Islet precursor cell (in vitro differentiated cells): ENCODE measurements around the gene CCDC33.

Experiments
- DNase-seq: peaks from one replicate; pipeline ENCODE4 v3.0.0-alpha.2; 2018

Gene CCDC33

DNA sequence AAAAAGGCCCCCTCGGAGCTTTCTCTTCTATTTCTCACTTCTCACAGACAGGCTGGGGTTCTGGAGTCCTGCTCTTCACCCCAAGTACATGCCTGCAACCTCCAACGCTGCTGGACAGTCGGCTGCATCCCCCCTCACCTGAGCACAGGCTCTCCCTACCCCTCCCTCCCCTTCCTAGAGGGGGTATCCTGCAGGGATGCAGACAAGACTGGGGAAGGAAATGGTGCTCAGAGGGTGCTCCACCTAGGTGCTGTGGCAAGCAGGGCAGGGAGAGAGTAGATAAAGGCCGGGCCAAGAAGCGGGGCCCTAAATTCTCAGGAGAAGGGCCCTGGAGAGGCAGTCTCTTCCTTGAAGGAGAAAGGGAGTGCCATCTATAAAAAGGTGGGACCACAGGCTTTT, 26.6 kb upstream of the CCDC33 start:
- DNase-seq: no peak

DNA sequence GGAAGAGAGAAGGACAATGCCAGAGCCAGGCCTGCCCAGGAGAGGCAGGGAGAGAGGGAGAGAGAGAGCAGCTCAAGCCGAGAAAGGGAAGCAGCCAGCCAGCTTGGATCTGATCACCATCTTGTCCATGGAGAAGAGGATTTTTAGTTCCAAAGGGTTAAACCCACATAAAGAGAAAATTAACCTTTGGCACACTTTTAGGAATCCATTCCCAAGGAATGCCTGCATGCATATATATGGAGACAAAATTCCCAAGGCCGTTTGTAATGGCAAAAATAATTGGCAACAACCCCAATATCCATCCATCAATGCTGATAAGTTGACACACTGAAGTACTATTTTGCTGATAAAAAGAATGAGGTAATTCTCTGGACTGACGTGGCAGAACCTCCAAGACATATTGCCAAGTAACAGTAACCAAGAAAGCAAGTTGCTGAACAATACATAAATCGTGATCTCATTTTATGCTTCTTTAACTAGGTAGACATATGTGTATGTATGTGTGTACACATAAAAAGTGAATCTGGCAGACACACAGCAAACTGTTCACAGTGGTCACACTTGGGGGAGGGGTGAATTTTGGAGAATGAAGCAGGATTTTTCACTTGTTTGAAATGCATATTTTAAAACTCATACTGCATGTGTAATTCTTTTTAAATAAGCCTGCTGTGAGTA, 26.0 kb upstream of the CCDC33 start:
- DNase-seq: no peak

DNA sequence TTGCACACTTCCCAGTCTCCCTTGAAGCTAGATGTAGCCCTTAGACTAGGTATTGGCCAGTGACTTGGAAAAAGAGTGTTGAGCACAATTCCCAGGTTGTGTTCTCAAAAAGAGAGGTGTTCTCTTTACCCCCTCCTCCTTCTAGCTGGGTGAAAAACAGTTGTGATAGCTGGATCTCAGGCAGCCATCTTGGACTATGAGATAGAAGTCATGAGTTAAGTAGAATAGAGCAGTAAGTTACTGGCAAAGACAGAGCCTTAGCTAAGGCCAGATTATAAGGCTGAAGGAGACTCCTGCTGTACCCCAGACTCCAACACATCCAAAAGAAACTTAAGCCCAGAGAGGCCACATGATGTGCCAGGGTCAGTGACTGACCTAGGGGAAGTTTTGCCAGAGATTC, 25.4 kb upstream of the CCDC33 start:
- no peak for DNase-seq

DNA sequence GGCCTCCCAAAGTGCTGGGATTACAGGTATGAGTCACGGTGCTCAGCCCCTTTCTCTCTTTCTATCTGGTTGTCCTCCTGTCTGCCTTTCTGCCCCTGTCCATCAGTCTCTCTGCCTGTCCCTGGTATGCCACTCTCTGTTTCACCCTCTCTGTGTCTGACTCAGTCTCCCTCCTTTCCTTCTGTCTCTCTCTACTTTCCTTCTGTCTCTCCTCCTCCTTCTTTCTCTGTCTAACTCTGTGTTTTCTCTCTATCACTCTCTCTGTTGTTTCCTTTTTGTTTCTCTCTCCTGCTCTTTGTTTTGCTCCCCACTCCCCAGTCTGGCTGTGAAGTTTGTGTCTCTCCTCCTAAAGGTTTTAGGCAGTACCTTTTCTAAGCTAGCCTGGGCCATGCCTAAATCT, 24.5 kb upstream of the CCDC33 start:
- DNase-seq: no peak

DNA sequence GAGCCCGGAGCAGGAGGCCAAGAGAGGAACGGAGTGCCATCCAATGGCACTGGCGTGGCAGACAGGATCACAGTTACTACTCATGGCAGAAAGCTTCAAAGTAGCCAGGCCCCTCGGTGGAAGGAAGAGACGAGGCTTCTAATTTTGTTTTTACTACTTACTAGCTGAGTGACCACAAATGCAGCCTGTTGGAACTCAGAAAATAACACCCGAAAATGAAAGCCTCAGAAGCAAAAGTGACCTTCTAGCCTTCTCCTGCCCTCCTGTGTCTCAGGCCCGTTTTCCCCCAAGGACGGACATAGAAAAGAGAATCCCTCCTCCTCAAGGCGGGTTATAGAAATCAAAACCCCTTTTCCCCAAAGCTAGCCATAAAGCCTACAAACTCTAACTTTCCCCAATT, 23.6 kb upstream of the CCDC33 start:
- DNase-seq: no peak

DNA sequence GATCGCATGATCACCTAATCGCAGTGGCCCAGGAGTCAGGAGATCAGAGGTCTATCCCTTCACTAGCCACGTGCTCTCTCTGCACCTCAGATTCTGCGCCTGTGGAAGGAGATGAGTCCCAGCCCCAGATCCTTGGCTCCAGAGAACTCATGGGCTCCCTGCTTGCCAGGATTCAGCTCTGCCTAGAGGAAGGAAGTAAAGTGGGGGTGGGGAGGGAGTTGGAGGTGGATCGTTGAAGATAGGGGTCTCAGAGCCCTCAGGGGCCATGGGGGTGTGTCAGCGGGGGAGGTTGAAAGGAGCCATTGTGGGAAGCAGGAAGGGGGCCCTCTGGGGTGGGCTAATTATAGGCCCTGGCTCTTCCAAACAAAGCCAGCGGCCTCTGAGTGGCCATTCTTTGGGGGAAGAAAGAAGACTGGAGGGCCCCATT, 22.3 kb upstream of the CCDC33 start:
- DNase-seq: peak; percentile 73

DNA sequence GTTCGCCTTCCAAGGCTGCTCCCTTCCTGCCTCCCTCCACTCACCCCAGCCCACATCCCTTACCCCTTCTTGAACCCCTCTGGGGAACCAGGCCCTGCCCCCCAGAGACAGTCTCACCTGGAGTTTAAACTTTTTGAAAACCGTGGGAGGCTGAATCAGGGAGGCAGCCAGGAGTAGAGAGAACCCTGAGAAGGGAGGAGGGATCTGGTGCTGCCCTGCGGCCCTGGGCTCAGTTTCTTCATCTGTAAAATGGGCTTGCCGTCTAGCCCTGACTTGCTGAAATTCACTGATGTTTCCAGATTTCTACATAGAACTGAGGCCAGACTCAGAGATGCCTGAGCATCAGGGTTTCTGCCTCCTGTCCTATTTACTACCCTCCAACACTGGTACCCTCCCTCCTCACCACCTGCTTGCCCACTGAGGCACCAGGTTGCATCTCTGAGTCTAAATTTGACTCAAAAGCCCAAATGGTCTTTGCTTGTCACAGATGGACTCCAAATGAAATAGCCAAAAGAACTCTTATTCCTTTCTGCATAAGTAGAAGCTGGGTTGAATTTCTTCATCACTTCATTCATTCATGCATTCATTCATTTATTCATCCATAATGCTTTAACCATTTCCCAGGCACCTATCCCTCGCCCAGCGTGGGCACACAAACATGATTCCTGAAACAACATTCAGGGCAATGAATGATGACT, 21.7 kb upstream of the CCDC33 start:
- no peak for DNase-seq

DNA sequence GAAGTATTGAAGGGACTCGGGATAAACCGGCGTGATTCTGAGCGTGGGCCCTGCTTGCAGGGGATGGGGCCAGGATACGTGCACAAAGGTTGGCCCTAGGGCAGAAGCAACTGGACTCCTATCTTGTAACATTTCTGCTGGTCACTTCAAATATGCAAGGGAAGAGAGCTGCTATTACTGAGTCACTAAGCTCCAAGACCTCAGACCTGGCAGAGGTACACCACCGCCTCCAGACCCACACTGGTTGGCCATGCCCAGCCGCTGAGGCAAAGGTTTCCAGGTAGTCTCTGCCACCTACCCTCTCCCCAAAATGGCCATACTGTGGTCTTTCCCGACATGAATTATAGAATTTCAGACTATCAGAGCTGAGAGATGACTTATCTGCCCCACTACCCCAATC, 20.2 kb upstream of the CCDC33 start:
- DNase-seq: no peak

DNA sequence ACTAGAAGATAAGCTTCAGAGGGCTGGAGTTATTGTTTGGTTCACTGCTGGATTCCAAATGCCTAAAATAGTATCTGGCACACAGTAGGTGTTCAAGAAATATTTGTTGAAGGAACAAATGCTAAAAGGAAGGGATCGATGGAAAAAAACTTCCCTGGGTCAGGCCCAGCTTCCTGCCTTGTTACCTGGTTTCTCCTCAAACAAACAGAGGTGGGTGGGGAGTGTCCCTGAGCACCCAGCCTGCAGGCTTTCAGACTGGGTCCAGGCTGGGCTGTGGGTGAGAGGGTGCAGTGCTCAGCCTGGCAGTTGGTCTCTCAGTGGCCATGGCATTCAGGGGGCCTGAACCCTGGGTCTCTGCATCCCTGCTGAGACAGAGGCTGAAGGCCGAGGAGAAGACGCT, 19.2 kb upstream of the CCDC33 start:
- no peak for DNase-seq

DNA sequence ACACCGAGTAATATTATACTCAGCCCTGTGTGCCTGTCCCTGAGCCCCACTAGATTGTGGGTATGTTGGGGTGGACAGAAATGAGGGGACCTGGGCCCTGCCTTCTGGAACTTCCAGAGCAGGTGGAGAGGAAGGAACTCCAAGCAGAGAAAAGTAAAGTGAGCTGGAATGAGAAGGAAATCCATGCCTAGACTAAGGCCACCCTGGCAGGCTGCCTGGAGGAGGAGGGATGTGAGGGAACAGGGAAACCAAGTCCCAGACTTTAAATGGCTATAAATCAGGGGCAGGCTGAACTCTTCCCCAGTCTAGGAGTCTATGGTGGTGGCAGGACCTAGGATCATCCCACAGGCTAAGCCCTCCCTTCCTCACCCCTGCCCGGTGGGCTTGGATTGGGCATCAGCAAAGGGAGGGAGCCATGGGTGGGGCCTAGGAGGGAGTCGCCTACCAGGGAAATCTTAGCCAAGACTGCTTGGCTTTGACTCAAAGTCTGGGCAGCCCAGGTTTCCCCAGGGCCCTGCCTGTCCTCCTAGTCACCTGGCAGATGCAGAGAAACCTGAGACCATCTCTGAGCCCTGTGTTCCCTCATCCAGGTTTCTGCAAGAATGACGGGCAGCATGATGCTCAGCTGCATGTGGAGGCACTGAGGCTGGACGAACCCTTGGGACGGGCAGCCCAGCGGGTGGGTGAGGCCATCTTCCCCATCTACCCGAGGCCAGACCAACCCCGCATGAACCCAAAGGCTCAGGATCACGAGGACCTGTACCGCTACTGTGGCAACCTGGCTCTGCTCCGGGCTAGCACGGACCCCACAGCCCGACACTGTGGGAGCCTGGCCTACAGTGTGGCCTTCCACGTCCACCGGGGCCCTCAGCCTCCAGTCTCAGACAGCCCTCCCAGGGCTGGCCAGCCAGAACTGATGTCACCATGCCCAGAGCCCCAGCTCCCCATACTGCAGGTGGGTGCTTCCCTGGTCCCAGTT, 17.9 kb upstream of the CCDC33 start:
- no peak for DNase-seq

DNA sequence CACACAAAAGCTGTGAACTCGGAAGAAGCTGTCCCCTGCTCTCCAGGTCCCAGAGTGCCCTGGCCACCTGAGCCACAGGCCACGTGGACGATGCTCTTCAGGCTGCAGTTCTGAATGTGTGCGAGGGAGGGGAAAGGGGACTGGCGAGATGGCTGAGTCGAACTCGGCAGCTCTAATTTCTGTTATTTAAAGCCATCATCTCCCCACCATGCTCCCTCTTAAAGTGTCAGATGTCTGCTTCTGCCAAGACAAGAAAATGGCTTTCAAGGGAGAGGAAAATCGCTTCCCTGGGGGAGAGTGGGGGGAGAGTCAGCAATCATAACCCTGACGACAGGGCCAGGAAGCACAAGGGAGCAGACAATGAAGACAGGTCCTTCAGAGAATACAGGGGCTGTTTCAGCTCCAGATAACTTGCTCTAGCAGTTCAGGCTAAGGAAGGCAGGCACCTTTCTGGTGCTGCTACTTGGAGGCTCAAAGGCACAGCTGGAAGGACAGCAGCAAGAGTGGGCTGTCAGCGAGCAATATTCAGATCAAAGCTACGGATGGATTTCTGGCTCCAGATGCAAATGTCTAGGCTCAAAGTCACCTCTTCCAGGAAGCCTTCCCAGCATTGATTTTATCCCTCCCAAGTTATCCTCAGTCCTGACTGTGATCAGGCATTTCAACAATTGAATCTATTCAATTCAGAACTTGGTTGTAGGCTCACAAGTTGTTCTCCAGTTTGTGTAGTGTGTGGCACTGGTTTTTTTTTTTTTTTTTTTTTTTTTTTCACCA, 15.5 kb upstream of the CCDC33 start:
- no peak for DNase-seq

DNA sequence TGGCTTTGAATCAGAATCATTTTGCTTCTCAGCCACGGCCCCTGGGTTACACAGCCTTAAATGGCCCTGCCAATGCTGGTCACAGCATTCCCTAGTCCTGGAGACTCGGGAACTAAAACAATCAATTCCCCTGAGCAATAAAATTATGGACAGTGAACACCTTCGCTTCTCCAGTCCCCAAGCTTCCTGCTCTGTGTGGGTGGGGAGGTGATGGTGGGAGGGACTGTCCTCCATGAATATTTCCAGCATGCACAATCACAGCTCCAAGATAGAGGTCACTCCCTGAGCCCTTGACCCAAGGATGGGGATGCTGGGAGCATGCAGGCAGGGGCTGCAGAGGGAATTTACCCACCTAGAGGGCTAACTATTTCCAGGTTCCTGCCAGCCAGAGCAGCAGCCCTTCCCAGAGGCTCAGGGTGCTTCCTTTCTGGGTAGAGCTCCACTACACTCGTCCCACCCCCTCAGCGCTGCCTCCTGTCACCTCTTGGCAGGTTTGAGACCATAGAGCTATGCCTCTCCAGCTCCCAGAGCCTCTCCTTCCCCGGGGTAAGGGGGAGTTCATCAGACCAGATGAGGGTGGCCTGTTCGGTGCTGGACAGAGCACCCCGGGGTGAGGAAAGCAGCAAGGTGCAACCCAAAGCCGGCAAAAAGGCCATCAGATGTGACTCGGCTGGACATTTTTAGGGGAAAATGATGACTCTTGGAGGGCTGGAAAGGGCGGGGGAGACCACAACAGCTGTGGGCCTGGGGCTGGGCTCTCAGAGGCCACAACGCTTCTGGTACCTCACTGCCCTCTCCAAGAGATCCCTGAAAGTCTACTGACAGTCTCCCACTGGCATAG, 14.5 kb upstream of the CCDC33 start:
- no peak for DNase-seq

DNA sequence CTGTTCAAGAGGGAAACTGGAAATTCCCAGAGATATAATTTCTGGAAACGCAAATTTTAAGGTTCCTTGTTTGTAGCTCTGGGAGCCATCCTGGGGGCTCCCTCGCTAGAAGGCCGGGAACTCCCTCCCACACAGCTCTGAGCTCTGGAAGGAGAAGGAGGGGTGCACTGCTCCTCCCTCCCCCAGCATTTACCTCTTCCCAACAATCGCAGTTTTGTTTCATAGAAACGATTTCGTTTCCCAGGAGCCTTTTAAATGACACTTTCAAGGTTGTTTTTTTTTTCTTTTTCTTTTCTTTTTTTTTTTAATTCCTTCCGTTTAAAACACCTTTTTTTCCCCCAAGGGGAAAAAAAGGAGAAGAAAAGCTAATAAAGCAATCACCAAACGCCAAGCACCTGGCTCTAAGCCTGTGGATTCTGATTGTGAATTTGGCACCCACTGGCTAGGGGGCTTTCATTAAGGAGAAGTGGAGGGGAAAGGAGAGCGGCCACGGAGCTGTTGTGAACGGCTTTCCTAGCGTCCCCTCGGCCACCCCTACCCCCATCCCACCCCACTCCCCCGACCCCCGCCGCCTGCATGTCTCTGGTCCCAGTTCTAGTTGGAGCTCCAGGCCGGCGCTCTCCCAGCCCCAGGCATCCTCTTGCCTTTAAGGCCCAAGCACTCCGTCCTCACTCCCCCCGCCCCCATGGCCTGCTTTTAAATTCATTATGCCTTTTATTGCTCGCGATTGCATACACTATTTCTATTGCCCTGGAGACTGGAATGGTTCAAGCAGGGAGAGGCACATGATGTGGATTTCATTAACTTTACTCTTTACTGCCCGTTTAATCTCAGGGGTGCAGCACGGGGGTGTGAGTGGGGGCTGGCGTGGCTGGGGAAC, 13.6 kb upstream of the CCDC33 start:
- no peak for DNase-seq

DNA sequence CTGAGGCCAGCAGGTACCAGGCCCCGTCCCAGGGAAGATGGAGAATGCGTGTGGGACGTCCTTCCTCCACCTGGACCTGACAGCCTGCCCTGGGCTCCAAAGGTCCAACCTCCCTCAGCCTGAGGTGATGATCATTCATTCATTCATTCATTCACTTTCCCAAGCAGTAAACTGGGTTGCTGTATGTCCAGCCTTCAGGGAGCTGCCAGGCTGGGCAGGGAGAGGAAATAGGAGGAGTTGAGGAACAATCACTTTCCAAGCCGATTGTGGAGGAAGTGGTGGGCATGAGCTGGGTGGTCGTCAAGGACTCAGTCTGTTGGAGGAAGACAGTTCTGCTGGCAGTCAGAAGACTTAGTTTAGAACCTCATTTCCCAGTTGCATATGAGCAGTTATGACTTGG, 10.2 kb upstream of the CCDC33 start:
- DNase-seq: no peak

DNA sequence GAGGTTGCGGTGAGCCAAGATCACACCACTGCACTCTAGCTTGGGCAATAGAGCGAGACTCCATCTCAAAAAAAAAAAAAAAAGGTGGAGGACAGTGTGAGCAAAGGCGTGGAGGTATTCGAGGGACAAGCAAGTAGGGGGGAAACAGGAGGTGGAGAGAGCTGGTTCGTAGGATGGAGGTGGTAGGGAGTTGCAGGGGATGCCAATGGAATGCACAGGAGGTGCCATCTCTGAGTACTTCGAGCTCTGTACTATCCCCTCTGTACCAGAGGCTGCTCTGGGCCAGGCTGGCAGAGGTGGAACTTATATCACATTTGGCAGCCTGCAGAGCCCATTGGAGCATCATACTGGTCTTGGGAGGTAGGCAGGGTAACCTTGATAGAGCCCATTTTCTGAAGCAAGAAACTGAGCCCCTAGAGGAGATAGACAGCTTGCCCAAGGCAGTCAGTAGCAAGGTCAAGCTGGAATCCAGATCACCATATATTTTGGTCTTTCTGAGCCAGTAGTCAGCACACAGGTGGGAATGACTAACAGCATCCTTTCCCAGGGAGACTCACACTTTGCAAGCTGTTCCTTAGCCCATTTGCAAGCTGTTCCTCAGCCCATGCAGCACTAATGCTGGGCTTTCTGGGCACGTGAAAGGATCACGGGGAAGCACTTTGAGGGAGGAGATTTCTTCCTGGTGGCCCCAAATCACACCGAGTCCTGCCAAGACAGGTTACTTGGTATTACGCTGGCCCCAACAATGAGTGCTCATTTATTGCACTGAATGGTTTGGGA, 9.2 kb upstream of the CCDC33 start:
- DNase-seq: no peak

DNA sequence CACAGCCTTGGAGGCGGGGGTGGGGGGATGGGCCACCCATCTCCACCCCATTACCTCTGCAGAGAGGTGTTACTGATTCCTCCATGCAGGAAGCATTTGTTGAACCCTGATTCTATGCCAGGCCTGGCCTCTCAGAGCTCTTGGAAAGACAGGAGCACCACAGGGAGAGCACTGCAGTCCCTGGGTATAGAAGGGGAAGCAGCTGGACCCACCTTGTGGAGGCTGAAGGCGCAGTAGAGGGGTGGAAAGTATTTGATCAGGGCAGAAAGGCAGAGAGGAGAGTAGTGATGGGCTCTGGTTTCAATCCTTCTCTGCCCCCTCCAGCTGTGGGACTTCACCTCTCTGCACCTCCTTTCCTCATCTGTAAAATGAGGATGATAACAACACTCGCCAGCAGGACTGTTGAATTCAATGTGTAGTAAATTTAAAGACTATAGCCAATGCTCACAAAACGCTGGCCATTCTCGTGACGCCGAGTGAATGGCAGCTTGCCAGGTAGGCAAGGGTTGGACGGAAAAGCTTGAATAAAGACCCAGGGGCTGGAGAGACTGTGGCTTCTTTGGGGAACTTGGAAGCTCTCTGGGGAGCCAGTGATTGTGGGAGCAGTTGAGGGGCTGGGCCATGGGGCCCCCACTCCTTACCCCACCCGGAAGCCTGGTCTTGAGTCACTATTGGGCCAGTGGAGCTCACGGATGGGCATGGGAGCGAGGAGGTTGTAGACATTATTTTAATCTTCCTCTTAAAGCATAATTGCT, 8.0 kb upstream of the CCDC33 start:
- no peak for DNase-seq

DNA sequence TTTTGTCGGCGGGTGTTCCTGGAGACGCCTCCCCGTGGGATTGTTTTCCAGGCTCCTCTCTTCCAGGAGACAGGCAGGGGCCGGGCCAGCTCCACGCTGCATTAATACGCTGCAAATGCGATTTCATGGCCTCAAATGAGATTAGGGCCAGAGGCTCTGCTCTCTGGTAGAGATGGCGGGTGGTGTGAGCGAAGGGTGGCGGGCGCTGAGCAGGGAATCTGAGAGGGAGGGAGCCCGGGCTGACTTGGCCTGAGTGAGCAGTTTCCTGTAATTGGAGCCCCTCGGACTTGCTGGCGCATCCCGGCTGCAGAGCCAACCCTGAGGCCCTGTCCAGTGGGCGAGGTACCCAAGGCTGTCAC, 7.4 kb upstream of the CCDC33 start:
- no peak for DNase-seq

DNA sequence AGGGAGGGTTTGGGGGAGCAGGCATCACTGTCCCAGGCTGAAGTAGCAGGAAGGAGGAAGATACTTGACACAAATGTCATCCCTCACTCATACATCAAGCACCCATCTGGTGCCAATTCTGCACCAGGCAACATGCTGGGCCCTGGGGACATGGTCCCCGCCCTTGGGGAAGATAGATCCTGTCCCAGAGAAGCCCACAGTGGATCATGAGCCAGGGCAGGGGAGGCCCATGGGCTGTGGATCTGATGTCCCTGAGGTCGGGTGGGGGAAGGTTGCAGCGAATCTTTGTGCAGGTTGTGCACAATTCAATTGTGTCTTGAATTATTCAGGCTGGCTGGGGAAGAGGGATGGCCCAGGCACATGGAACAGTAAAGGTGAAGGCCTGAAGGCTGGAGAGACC, 6.4 kb upstream of the CCDC33 start:
- DNase-seq: no peak

DNA sequence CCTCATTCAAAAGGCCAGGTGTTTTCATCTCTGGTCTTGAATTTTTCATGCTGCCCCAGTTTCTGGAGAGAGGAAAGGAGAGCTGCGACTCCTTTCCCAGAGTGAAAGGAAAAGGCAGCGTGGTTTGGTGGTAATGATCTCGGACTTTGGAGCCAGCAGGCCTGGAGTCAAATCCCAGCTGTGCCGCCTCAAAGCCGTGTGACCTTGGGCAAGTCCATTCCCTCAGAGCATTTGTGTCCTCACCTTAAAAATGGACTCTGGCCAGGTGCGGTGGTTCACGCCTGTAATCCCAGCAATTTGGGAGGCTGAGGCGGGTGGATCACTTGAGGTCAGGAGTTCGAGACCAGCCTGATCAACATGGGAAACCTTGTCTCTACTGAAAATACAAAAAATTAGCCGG, 4.7 kb upstream of the CCDC33 start:
- DNase-seq: no peak
